Liver (tissue), 3 donors: ENCODE measurements around the gene CRYGS.

Experiments
- CTCF ChIP-seq: fragments of 150-350 bp; IDR thresholded peaks from 2 replicates; pipeline ENCODE4 v1.5.1; 2017; ENCODE audit warnings: improper control_type of control experiment, low read depth, low read length; ENCODE audit not compliant: missing input control
- EGR1 ChIP-seq, 2 donors: IDR thresholded peaks; 2 replicates each; pipeline ENCODE4 v1.6.1; 2016 to 2018; ENCODE audit warnings: antibody characterized with exemption in 2 of 2, low read depth in 2 of 2
- FOXA1 ChIP-seq: IDR thresholded peaks from 2 replicates; pipeline ENCODE4 v1.6.1; 2016; ENCODE audit warnings: antibody characterized with exemption
- GABPA ChIP-seq, 2 donors: IDR thresholded peaks in 1 of 2; conservative IDR thresholded peaks in 1 of 2; 2 replicates each; pipeline ENCODE4 v1.6.1; 2016; ENCODE audit warnings: antibody characterized with exemption in 2 of 2, mild to moderate bottlenecking in 1 of 2, moderate library complexity in 1 of 2
- HNF4G ChIP-seq: IDR thresholded peaks from 2 replicates; pipeline ENCODE4 v1.6.1; 2016; ENCODE audit warnings: antibody characterized with exemption
- JUND ChIP-seq, 2 donors: IDR thresholded peaks; 2 replicates each; pipeline ENCODE4 v1.6.1; 2016; ENCODE audit warnings: antibody characterized with exemption in 2 of 2
- RAD21 ChIP-seq, 2 donors: IDR thresholded peaks; 2 replicates each; pipeline ENCODE4 v1.6.1; 2016; ENCODE audit warnings: antibody characterized with exemption in 2 of 2, mild to moderate bottlenecking in 2 of 2
- RXRA ChIP-seq, 2 donors: IDR thresholded peaks; 2 replicates each; pipeline ENCODE4 v1.6.1; 2017 to 2018; ENCODE audit warnings: antibody characterized with exemption in 2 of 2, mild to moderate bottlenecking in 1 of 2
- TAF1 ChIP-seq: conservative IDR thresholded peaks from 2 replicates; pipeline ENCODE4 v1.6.1; 2016; ENCODE audit warnings: antibody characterized with exemption, mild to moderate bottlenecking
- YY1 ChIP-seq: IDR thresholded peaks from 2 replicates; pipeline ENCODE4 v1.6.1; 2016; ENCODE audit warnings: antibody characterized with exemption, mild to moderate bottlenecking
- ZBTB33 ChIP-seq: IDR thresholded peaks from 2 replicates; pipeline ENCODE4 v1.6.1; 2016; ENCODE audit warnings: antibody characterized with exemption
- TF ChIP-seq, protein P1 (sequence below): IDR thresholded peaks from 2 replicates; pipeline ENCODE4 v1.6.1; 2016; ENCODE audit warnings: antibody characterized with exemption, mild to moderate bottlenecking
- TF ChIP-seq, protein P2 (sequence below): IDR thresholded peaks from 2 replicates; pipeline ENCODE4 v1.6.1; 2016; ENCODE audit warnings: antibody characterized with exemption
- TF ChIP-seq, protein P3 (sequence below): IDR thresholded peaks from 2 replicates; pipeline ENCODE4 v1.6.1; 2016; ENCODE audit warnings: antibody characterized with exemption
- donor health status: healthy.
- donor health status: healthy.

DNA sequence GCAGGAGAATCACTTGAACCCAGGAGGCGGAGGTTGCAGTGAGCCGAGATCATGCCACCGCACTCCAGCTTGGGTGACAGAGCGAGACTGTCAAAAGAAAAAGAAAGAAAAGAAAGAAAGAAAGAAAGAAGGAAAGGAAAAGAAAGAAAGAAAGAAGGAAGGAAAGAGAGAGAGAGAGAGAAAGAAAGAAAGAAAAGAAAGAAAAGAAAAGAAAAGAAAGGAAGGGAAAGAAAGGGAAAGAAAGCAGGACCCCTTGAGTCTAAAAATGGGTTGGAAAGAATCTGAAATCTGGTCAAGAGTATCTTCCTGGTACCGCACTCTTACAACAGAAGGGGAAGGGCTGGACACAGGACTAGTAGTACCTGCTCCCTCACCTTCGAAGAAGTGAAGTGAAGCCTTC lies 19.6 kb downstream of the CRYGS start:
- TF ChIP-seq, protein P1, sequence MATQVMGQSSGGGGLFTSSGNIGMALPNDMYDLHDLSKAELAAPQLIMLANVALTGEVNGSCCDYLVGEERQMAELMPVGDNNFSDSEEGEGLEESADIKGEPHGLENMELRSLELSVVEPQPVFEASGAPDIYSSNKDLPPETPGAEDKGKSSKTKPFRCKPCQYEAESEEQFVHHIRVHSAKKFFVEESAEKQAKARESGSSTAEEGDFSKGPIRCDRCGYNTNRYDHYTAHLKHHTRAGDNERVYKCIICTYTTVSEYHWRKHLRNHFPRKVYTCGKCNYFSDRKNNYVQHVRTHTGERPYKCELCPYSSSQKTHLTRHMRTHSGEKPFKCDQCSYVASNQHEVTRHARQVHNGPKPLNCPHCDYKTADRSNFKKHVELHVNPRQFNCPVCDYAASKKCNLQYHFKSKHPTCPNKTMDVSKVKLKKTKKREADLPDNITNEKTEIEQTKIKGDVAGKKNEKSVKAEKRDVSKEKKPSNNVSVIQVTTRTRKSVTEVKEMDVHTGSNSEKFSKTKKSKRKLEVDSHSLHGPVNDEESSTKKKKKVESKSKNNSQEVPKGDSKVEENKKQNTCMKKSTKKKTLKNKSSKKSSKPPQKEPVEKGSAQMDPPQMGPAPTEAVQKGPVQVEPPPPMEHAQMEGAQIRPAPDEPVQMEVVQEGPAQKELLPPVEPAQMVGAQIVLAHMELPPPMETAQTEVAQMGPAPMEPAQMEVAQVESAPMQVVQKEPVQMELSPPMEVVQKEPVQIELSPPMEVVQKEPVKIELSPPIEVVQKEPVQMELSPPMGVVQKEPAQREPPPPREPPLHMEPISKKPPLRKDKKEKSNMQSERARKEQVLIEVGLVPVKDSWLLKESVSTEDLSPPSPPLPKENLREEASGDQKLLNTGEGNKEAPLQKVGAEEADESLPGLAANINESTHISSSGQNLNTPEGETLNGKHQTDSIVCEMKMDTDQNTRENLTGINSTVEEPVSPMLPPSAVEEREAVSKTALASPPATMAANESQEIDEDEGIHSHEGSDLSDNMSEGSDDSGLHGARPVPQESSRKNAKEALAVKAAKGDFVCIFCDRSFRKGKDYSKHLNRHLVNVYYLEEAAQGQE, result no peak
- TF ChIP-seq CTCF, result no peak
- no peak for TF ChIP-seq RAD21 (IDR thresholded peaks at IDR 0.05)
- TF ChIP-seq EGR1 (IDR thresholded peaks at IDR 0.05; ENCODE audit: low read depth in 2 of 2), result no peak
- no peak for TF ChIP-seq TAF1
- TF ChIP-seq GABPA (IDR thresholded peaks at IDR 0.05 in 1 of 2, conservative IDR thresholded peaks at IDR 0.05 in 1 of 2), result no peak
- TF ChIP-seq, protein P2, sequence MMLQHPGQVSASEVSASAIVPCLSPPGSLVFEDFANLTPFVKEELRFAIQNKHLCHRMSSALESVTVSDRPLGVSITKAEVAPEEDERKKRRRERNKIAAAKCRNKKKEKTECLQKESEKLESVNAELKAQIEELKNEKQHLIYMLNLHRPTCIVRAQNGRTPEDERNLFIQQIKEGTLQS, result no peak
- TF ChIP-seq RXRA (IDR thresholded peaks at IDR 0.05), result no peak
- TF ChIP-seq, protein P3, sequence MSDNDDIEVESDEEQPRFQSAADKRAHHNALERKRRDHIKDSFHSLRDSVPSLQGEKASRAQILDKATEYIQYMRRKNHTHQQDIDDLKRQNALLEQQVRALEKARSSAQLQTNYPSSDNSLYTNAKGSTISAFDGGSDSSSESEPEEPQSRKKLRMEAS, result no peak
- no peak for TF ChIP-seq JUND (IDR thresholded peaks at IDR 0.05)
- no peak for TF ChIP-seq YY1
- TF ChIP-seq HNF4G, result no peak
- TF ChIP-seq FOXA1, result no peak
- no peak for TF ChIP-seq ZBTB33
